NB4 (cell line): ENCODE measurements around the gene ZNF394.

Experiments
- MYC ChIP-seq: IDR thresholded peaks from 2 replicates; pipeline ENCODE4 v1.6.1; 2011; ENCODE audit warnings: low read depth, low read length
- POLR2A ChIP-seq: IDR thresholded peaks from 2 replicates; pipeline ENCODE4 v1.6.1; 2011; ENCODE audit warnings: mild to moderate bottlenecking; ENCODE audit not compliant: insufficient read length; ENCODE audit errors: extremely low read depth
- TF ChIP-seq, protein P1 (sequence below): IDR thresholded peaks from one replicate; pipeline ENCODE4 v1.5.1; 2012; ENCODE audit warnings: low read depth, low read length
- TF ChIP-seq, protein P2 (sequence below): IDR thresholded peaks from 2 replicates; pipeline ENCODE4 v1.6.1; 2011; ENCODE audit warnings: low read depth, low read length

DNA sequence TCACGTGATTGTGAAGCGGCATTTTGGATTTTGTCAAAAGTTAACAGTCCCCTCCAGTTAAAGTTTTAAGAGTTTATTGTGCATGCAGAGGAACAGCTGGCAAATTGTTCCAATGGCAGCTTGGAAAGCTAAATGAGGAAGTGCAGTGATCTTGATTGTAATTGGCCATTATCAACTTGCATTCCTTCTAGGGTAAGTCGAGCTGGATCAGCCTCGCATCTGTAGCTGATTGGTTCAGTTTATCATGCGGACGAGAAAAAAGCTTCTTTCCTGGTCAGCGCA, 26.8 kb downstream of the ZNF394 start:
- TF ChIP-seq POLR2A (no peak), MYC (peak; percentile 56; the same call in 1 of the 2 replicates)
- TF ChIP-seq, protein P1, sequence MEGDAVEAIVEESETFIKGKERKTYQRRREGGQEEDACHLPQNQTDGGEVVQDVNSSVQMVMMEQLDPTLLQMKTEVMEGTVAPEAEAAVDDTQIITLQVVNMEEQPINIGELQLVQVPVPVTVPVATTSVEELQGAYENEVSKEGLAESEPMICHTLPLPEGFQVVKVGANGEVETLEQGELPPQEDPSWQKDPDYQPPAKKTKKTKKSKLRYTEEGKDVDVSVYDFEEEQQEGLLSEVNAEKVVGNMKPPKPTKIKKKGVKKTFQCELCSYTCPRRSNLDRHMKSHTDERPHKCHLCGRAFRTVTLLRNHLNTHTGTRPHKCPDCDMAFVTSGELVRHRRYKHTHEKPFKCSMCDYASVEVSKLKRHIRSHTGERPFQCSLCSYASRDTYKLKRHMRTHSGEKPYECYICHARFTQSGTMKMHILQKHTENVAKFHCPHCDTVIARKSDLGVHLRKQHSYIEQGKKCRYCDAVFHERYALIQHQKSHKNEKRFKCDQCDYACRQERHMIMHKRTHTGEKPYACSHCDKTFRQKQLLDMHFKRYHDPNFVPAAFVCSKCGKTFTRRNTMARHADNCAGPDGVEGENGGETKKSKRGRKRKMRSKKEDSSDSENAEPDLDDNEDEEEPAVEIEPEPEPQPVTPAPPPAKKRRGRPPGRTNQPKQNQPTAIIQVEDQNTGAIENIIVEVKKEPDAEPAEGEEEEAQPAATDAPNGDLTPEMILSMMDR: no peak
- TF ChIP-seq, protein P2, sequence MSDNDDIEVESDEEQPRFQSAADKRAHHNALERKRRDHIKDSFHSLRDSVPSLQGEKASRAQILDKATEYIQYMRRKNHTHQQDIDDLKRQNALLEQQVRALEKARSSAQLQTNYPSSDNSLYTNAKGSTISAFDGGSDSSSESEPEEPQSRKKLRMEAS: peak; percentile 74; the same call in 1 of the 2 replicates
